ENCODE measurements around the gene NTM.

Gene NTM

GRCh38 chr11:131977231-131977630 lies 606.8 kb downstream of the NTM start:
- no peak overlapping the region for H3K4me3 ChIP-seq (ENCODE audit: low read depth, low read length, poor library complexity, severe bottlenecking)
- H3K4me2 ChIP-seq (ENCODE audit: low read length), result no peak overlapping the region
- no peaks in the 10 kb centered on the region for H3K4me1 ChIP-seq (ENCODE audit: insufficient read depth, low read length, severe bottlenecking)
- H3K27me3 ChIP-seq (ENCODE audit: insufficient read depth, low read length), result no peaks in the 10 kb centered on the region
- no peaks in the 10 kb centered on the region for H3K9me2 ChIP-seq (ENCODE audit: low read depth, low read length)
- H3K9ac ChIP-seq (ENCODE audit: low read length), result no peak overlapping the region
- no peak overlapping the region for H2AFZ ChIP-seq (ENCODE audit: low read length)
- no peaks in the 10 kb centered on the region for H3F3A ChIP-seq (ENCODE audit: insufficient read depth, low read length)
- H3K79me2 ChIP-seq (ENCODE audit: insufficient read depth, low read length), result no peaks in the 10 kb centered on the region
- H3K27ac ChIP-seq (ENCODE audit: low read depth, low read length, poor library complexity, severe bottlenecking), result no peak overlapping the region
- no peaks in the 10 kb centered on the region for H3K36me3 ChIP-seq (ENCODE audit: insufficient read depth, low read length)
- no peaks in the 10 kb centered on the region for H4K20me1 ChIP-seq (ENCODE audit: insufficient read depth, low read length)
- TF ChIP-seq EZH2 (IDR thresholded peaks at IDR 0.05; ENCODE audit: borderline replicate concordance, low read length) (no peak), CTCF (IDR thresholded peaks at IDR 0.05; ENCODE audit: low read length) (no peak)
- H3K9me3 ChIP-seq (ENCODE audit: low read length), result no peaks in the 10 kb centered on the region

GRCh38 chr11:131977854-131978253 lies 607.4 kb downstream of the NTM start:
- H3K4me3 ChIP-seq (ENCODE audit: low read depth, low read length, poor library complexity, severe bottlenecking), result no peak overlapping the region
- H3K36me3 ChIP-seq (ENCODE audit: insufficient read depth, low read length), result no peaks in the 10 kb centered on the region
- TF ChIP-seq EZH2 (IDR thresholded peaks at IDR 0.05; ENCODE audit: borderline replicate concordance, low read length) (no peak), CTCF (IDR thresholded peaks at IDR 0.05; ENCODE audit: low read length) (no peak)
- no peaks in the 10 kb centered on the region for H3K9me2 ChIP-seq (ENCODE audit: low read depth, low read length)
- no peaks in the 10 kb centered on the region for H3K4me1 ChIP-seq (ENCODE audit: insufficient read depth, low read length, severe bottlenecking)
- H3K79me2 ChIP-seq (ENCODE audit: insufficient read depth, low read length), result no peaks in the 10 kb centered on the region
- H3K27ac ChIP-seq (ENCODE audit: low read depth, low read length, poor library complexity, severe bottlenecking), result no peak overlapping the region
- no peaks in the 10 kb centered on the region for H3K27me3 ChIP-seq (ENCODE audit: insufficient read depth, low read length)
- no peaks in the 10 kb centered on the region for H3K9me3 ChIP-seq (ENCODE audit: low read length)
- H3K9ac ChIP-seq (ENCODE audit: low read length), result no peak overlapping the region
- no peak overlapping the region for H2AFZ ChIP-seq (ENCODE audit: low read length)
- H3K4me2 ChIP-seq (ENCODE audit: low read length), result no peak overlapping the region
- H3F3A ChIP-seq (ENCODE audit: insufficient read depth, low read length), result no peaks in the 10 kb centered on the region
- H4K20me1 ChIP-seq (ENCODE audit: insufficient read depth, low read length), result no peaks in the 10 kb centered on the region

GRCh38 chr11:131978351-131978750 lies 607.9 kb downstream of the NTM start:
- H2AFZ ChIP-seq (ENCODE audit: low read length), result no peak overlapping the region
- H3F3A ChIP-seq (ENCODE audit: insufficient read depth, low read length), result no peaks in the 10 kb centered on the region
- no peak overlapping the region for H3K4me2 ChIP-seq (ENCODE audit: low read length)
- no peak overlapping the region for H3K9ac ChIP-seq (ENCODE audit: low read length)
- H3K27ac ChIP-seq (ENCODE audit: low read depth, low read length, poor library complexity, severe bottlenecking), result no peak overlapping the region
- no peaks in the 10 kb centered on the region for H4K20me1 ChIP-seq (ENCODE audit: insufficient read depth, low read length)
- no peaks in the 10 kb centered on the region for H3K79me2 ChIP-seq (ENCODE audit: insufficient read depth, low read length)
- H3K9me3 ChIP-seq (ENCODE audit: low read length), result no peaks in the 10 kb centered on the region
- TF ChIP-seq EZH2 (IDR thresholded peaks at IDR 0.05; ENCODE audit: borderline replicate concordance, low read length), result no peak
- no peak overlapping the region for H3K4me3 ChIP-seq (ENCODE audit: low read depth, low read length, poor library complexity, severe bottlenecking)
- no peaks in the 10 kb centered on the region for H3K36me3 ChIP-seq (ENCODE audit: insufficient read depth, low read length)
- H3K4me1 ChIP-seq (ENCODE audit: insufficient read depth, low read length, severe bottlenecking), result no peaks in the 10 kb centered on the region
- H3K27me3 ChIP-seq (ENCODE audit: insufficient read depth, low read length), result no peaks in the 10 kb centered on the region
- no peaks in the 10 kb centered on the region for H3K9me2 ChIP-seq (ENCODE audit: low read depth, low read length)

GRCh38 chr11:131979364-131979763 lies 608.9 kb downstream of the NTM start:
- Histone ChIP-seq H3K36me3 (ENCODE audit: insufficient read depth, low read length) (no peaks in the 10 kb centered on the region), H3K4me1 (ENCODE audit: insufficient read depth, low read length, severe bottlenecking) (no peaks in the 10 kb centered on the region)
- no peak for TF ChIP-seq CTCF (IDR thresholded peaks at IDR 0.05; ENCODE audit: low read length)
- TF ChIP-seq EZH2 (IDR thresholded peaks at IDR 0.05; ENCODE audit: borderline replicate concordance, low read length), result no peak

More at GRCh38 chr11:131979364-131979763, 608.9 kb downstream of the NTM start:
- no peaks in the 10 kb centered on the region for H3K27me3 ChIP-seq (ENCODE audit: insufficient read depth, low read length)
- no peaks in the 10 kb centered on the region for H4K20me1 ChIP-seq (ENCODE audit: insufficient read depth, low read length)
- no peak overlapping the region for H3K4me2 ChIP-seq (ENCODE audit: low read length)
- H3K79me2 ChIP-seq (ENCODE audit: insufficient read depth, low read length), result no peaks in the 10 kb centered on the region
- no peaks in the 10 kb centered on the region for H3K9me3 ChIP-seq (ENCODE audit: low read length)
- no peak overlapping the region for H3K27ac ChIP-seq (ENCODE audit: low read depth, low read length, poor library complexity, severe bottlenecking)
- no peak overlapping the region for H3K4me3 ChIP-seq (ENCODE audit: low read depth, low read length, poor library complexity, severe bottlenecking)
- H2AFZ ChIP-seq (ENCODE audit: low read length), result no peak overlapping the region
- no peaks in the 10 kb centered on the region for H3K9me2 ChIP-seq (ENCODE audit: low read depth, low read length)
- no peak overlapping the region for H3K9ac ChIP-seq (ENCODE audit: low read length)
- H3F3A ChIP-seq (ENCODE audit: insufficient read depth, low read length), result no peaks in the 10 kb centered on the region

Measured in OCI-LY1 (cell line).